ENCODE measurements around the gene GRK1.

DNA sequence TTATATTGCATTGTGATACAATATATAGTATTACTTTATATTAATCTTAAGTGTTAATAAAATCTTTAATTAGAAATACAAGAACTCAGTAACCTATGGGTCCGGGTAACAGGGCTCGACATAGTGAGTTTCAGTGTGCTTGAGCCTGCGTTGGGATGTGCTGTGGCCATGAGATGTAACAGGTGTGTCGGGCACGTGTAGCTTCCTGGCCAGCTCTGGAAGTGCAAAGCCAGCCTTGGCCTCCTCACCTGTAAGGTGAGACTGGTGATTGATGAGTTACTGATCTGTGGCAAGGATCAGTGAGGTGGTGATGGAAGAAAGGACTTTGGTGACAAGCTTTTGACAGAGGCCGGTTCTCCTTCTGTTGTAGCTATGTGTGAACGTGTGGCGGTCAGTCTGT, 28.2 kb upstream of the GRK1 start:
- no peak for TF ChIP-seq CTCF (conservative IDR thresholded peaks at IDR 0.05)
- TF ChIP-seq ZFX (IDR thresholded peaks at IDR 0.05), result no peak

Measured in C4-2B (cell line).